HCT116 (cell line): Measurements from ENCODE around the gene KBTBD3. TPM values are rescaled to one million over a fixed set of nuclear protein-coding genes. Genes with fewer than 3 reads are reported as not detected.
A peak's percentile ranks its signal among the peaks of the same experiment; 100 is the strongest.

ENCODE experiments used
- ATAC-seq: fragments of 200-7000 bp; cut with Tn5 transposase; 2 replicates; pipeline ENCODE4 v1.9.1; 2020; ENCODE audit warnings: mild to moderate bottlenecking, moderate library complexity
- BruUV-seq: library from RNA; stranded (reverse); fragments of 400-500 nt; replicated peaks from 2 replicates; lab custom pipeline; 2021; lab: Mats Ljungman, UMichigan
- CTCF ChIA-PET: fragments of 300-600 bp; sonication (Branson Sonifier 250); formaldehyde crosslinking; loops from one replicate; lab custom pipeline; 2021; ENCODE audit warnings: antibody characterized with exemption; lab: Charles Lee
- POLR2A ChIA-PET: fragments of 300-600, 350-600 bp; sonication (Branson Sonifier 250); formaldehyde crosslinking; loops from one replicate; lab custom pipeline; 2021; ENCODE audit warnings: antibody characterized with exemption; lab: Charles Lee
- RAD21 ChIA-PET, 2 experiments: fragments of 300-600 bp; sonication (Branson Sonifier 250); formaldehyde crosslinking; loops; one replicate each; lab custom pipeline; 2023; ENCODE audit warnings: low total read pairs in 2 of 2; ENCODE audit not compliant: uncharacterized antibody in 2 of 2, unreplicated experiment in 2 of 2, low non-redundant PET in 1 of 2; lab: Charles Lee
- DNase-seq: peaks from one replicate; pipeline ENCODE4 v3.0.0-alpha.2; 2010; ENCODE audit warnings: low read depth, low spot score
- H2AFZ ChIP-seq: fragments of 200-600 bp; shearing (Covaris generic), sonication (generic); 2 replicates; pipeline ENCODE4 v1.6.1; 2017; ENCODE audit warnings: low read depth, mixed run types, mixed read lengths, antibody characterized with exemption, low read length; ENCODE audit not compliant: poor library complexity, severe bottlenecking
- H3K27ac ChIP-seq: 2 replicates; pipeline ENCODE4 v1.5.1; 2012; ENCODE audit warnings: low read depth, low read length
- H3K27me3 ChIP-seq: fragments of 200-600 bp; sonication (generic); 2 replicates; pipeline ENCODE4 v1.6.1; 2016; ENCODE audit warnings: mixed run types, low read length, mixed read lengths; ENCODE audit not compliant: insufficient read depth
- H3K36me3 ChIP-seq, 2 experiments: fragments of 200-500 bp in 1 of 2; fragments of 200-600 bp in 1 of 2; sonication (Bioruptor generic) in 1 of 2; sonication (generic) in 1 of 2; 2 replicates each; pipeline versions ENCODE4 v1.5.1 to v1.6.1; 2014 to 2016; ENCODE audit warnings: low read length in 2 of 2, inconsistent platforms in 1 of 2, mixed read lengths in 1 of 2, mixed run types in 1 of 2; ENCODE audit not compliant: insufficient read depth in 2 of 2, control insufficient read depth in 1 of 2
- H3K4me1 ChIP-seq, 2 experiments: fragments of 200-600 bp in 1 of 2; sonication (generic) in 1 of 2; 2 replicates each; pipeline versions ENCODE4 v1.5.1 to v1.6.1; 2012 to 2017; ENCODE audit warnings: low read length in 2 of 2, inconsistent platforms in 1 of 2, mild to moderate bottlenecking in 1 of 2, mixed read lengths in 1 of 2, mixed run types in 1 of 2, moderate library complexity in 1 of 2; ENCODE audit not compliant: insufficient read depth in 2 of 2, control insufficient read depth in 1 of 2
- H3K4me2 ChIP-seq: fragments of 200-600 bp; sonication (generic); 2 replicates; pipeline ENCODE4 v1.6.1; 2017; ENCODE audit warnings: mixed run types, low read length, mixed read lengths
- H3K4me3 ChIP-seq, 2 experiments: fragments of 200-600 bp in 1 of 2; sonication (generic) in 1 of 2; replicated peaks in 1 of 2; 2 replicates each; pipeline ENCODE4 v1.5.1; 2011 to 2016; ENCODE audit warnings: low read length in 2 of 2, control low read depth in 1 of 2, low read depth in 1 of 2, mild to moderate bottlenecking in 1 of 2, mixed read lengths in 1 of 2, mixed run types in 1 of 2
- H3K79me2 ChIP-seq: fragments of 200-600 bp; sonication (generic); 2 replicates; pipeline ENCODE4 v1.6.1; 2017; ENCODE audit warnings: mild to moderate bottlenecking, mixed run types, low read length, moderate library complexity, mixed read lengths; ENCODE audit not compliant: insufficient read depth
- H3K9ac ChIP-seq: fragments of 200-600 bp; sonication (generic); 2 replicates; pipeline ENCODE4 v1.6.1; 2016; ENCODE audit warnings: low read length, mixed read lengths
- H3K9me2 ChIP-seq: fragments of 200-600 bp; sonication (generic), shearing (Covaris generic); 2 replicates; pipeline ENCODE4 v1.6.1; 2017; ENCODE audit warnings: mixed run types, mild to moderate bottlenecking, moderate library complexity; ENCODE audit not compliant: insufficient read depth
- H3K9me3 ChIP-seq, 2 experiments: fragments of 200-500 bp in 1 of 2; fragments of 200-600 bp in 1 of 2; sonication (Bioruptor generic) in 1 of 2; sonication (generic) in 1 of 2; 2 replicates each; pipeline ENCODE4 v1.6.1; 2014 to 2017; ENCODE audit warnings: low read length in 2 of 2, mixed read lengths in 2 of 2, inconsistent platforms in 1 of 2, low read depth in 1 of 2, mild to moderate bottlenecking in 1 of 2, mixed run types in 1 of 2, moderate library complexity in 1 of 2; ENCODE audit not compliant: control insufficient read depth in 1 of 2, insufficient read depth in 1 of 2
- H4K20me1 ChIP-seq: fragments of 200-600 bp; sonication (generic), shearing (Covaris generic); 2 replicates; pipeline ENCODE4 v1.6.1; 2017; ENCODE audit warnings: mixed run types, mild to moderate bottlenecking, moderate library complexity; ENCODE audit not compliant: insufficient read depth
- ATF3 ChIP-seq: IDR thresholded peaks from 2 replicates; pipeline ENCODE4 v1.6.1; 2012
- CBX3 ChIP-seq: IDR thresholded peaks from 2 replicates; pipeline ENCODE4 v1.6.1; 2012; ENCODE audit warnings: low read depth
- CEBPB ChIP-seq: IDR thresholded peaks from 2 replicates; pipeline ENCODE4 v1.6.1; 2012; ENCODE audit warnings: low read depth
- CTCF ChIP-seq, 3 experiments: fragments of 200-600 bp in 1 of 3; sonication (generic) in 1 of 3; IDR thresholded peaks in 2 of 3; conservative IDR thresholded peaks in 1 of 3; 2 replicates each; pipeline ENCODE4 v1.5.1; 2012 to 2017; ENCODE audit warnings: low read depth in 2 of 3, low read length in 2 of 3, antibody characterized with exemption in 1 of 3, borderline replicate concordance in 1 of 3, control low read depth in 1 of 3, mild to moderate bottlenecking in 1 of 3, mixed read lengths in 1 of 3, mixed run types in 1 of 3, moderate library complexity in 1 of 3; ENCODE audit not compliant: insufficient read depth in 1 of 3
- EZH2 ChIP-seq: fragments of 200-600 bp; sonication (generic); IDR thresholded peaks from 2 replicates; pipeline ENCODE4 v1.6.1; 2017; ENCODE audit warnings: antibody characterized with exemption, mixed run types
- MAX ChIP-seq: IDR thresholded peaks from 2 replicates; pipeline ENCODE4 v1.6.1; 2012
- POLR2A ChIP-seq: IDR thresholded peaks from 2 replicates; pipeline ENCODE4 v1.7.0; 2011; ENCODE audit warnings: borderline replicate concordance; ENCODE audit not compliant: insufficient read depth, insufficient read length; ENCODE audit errors: extremely low read depth
- POLR2AphosphoS5 ChIP-seq: IDR thresholded peaks from 2 replicates; pipeline ENCODE4 v1.6.1; 2011; ENCODE audit warnings: mild to moderate bottlenecking, low read depth, low read length, moderate library complexity
- SIN3A ChIP-seq: IDR thresholded peaks from 2 replicates; pipeline ENCODE4 v1.6.1; 2012; ENCODE audit warnings: low read depth
- SP1 ChIP-seq: IDR thresholded peaks from 2 replicates; pipeline ENCODE4 v1.6.1; 2012; ENCODE audit warnings: low read depth
- TCF7L2 ChIP-seq: IDR thresholded peaks from 2 replicates; pipeline ENCODE4 v1.7.0; 2011; ENCODE audit warnings: borderline replicate concordance, inconsistent platforms; ENCODE audit not compliant: insufficient read depth, insufficient read length; ENCODE audit errors: extremely low read depth
- YY1 ChIP-seq: IDR thresholded peaks from 2 replicates; pipeline ENCODE4 v1.6.1; 2011; ENCODE audit warnings: low read length, low read depth, moderate library complexity, mild to moderate bottlenecking; ENCODE audit not compliant: insufficient replicate concordance; ENCODE audit errors: extremely low read depth
- ZBTB33 ChIP-seq: IDR thresholded peaks from 2 replicates; pipeline ENCODE4 v1.6.1; 2011; ENCODE audit warnings: mild to moderate bottlenecking, low read length, moderate library complexity; ENCODE audit not compliant: insufficient replicate concordance; ENCODE audit errors: extremely low read depth
- ZFX ChIP-seq: fragments of 450-650 bp; IDR thresholded peaks from 2 replicates; pipeline ENCODE4 v1.6.1; 2017
- ZNF274 ChIP-seq: fragments of 200-500 bp; sonication (Bioruptor generic); IDR thresholded peaks from 2 replicates; pipeline ENCODE4 v1.6.1; 2014; ENCODE audit warnings: mild to moderate bottlenecking, low read depth, low read length, inconsistent platforms
- intact Hi-C: fragments of 100-400 bp; cut with micrococcal nuclease; formaldehyde crosslinking; loops from 2 replicates; pipeline ENCODE4 v1.10.0; 2022
- total RNA-seq: library from RNA; stranded (reverse); gene quantifications from one replicate; pipeline ENCODE4 v1.2.1, GENCODE V29; 2021; ENCODE audit not compliant: unreplicated experiment

KBTBD3 gene
- total RNA-seq, 1 experiment from 2014 or later = 10.4 TPM

- no peaks in the 10 kb centered on the region for H3K4me1 ChIP-seq
- no peaks in the 10 kb centered on the region for H3K79me2 ChIP-seq
- ATAC-seq (no peak), DNase-seq (no peak)
- ChIA-PET RAD21 (no interaction called here), CTCF (no interaction called here)
- H3K36me3 ChIP-seq = no peaks in the 10 kb centered on the region
- H3K27me3 ChIP-seq = no peaks in the 10 kb centered on the region
- no TSS peak for BruUV-seq
- H4K20me1 ChIP-seq = no peaks in the 10 kb centered on the region
- intact Hi-C loops = no loop called here
- no peak for TF ChIP-seq YY1
- TF ChIP-seq CBX3 = no peak
- no peak for TF ChIP-seq POLR2AphosphoS5
- TF ChIP-seq SIN3A = no peak
- no peak for TF ChIP-seq ZFX
- no peak for TF ChIP-seq POLR2A
- TF ChIP-seq ATF3 = no peak
- TF ChIP-seq, all 23 proteins: peak for 0
- Histone ChIP-seq H3K9me3 (no peaks in the 10 kb centered on the region), H3K9ac (no peak overlapping the region), H3K9me2 (no peaks in the 10 kb centered on the region), H3K4me2 (no peak overlapping the region), H2AFZ (no peak overlapping the region), H3K4me3 (no peak overlapping the region), H3K27ac (no peak overlapping the region)
- POLR2A ChIA-PET = no interaction called here
Measured at GRCh38 chr11:106030609-106031008, 46.5 kb downstream of the KBTBD3 start.

GRCh38 chr11:106022795-106023275 lies 54.3 kb downstream of the KBTBD3 start:
- peak overlapping the region; percentile 61 for H3K27ac ChIP-seq
- no peak for TF ChIP-seq SIN3A
- TF ChIP-seq ATF3 = no peak
- no peak for TF ChIP-seq YY1
- TF ChIP-seq ZFX = no peak
- TF ChIP-seq MAX = no peak
- no peak for TF ChIP-seq CTCF (IDR thresholded peaks at IDR 0.05 in 2 of 3, conservative IDR thresholded peaks at IDR 0.05 in 1 of 3; ENCODE audit: borderline replicate concordance in 1 of 3, insufficient read depth in 1 of 3, low read depth in 2 of 3, low read length in 2 of 3)
- no peak for TF ChIP-seq ZNF274
- no peak for TF ChIP-seq CEBPB
- no peak for TF ChIP-seq CBX3
- TF ChIP-seq SP1 = no peak
- TF ChIP-seq TCF7L2 = no peak
- TF ChIP-seq ZBTB33 = no peak
- TF ChIP-seq EZH2 = no peak

More at GRCh38 chr11:106022795-106023275, 54.3 kb downstream of the KBTBD3 start:
- H2AFZ ChIP-seq = peak overlapping the region; percentile 59
- no peaks in the 10 kb centered on the region for H3K36me3 ChIP-seq
- no peaks in the 10 kb centered on the region for H3K9me2 ChIP-seq
- BruUV-seq = TSS peak; percentile 98
- peak overlapping the region; percentile 85 to 86 for H3K4me3 ChIP-seq
- H3K9me3 ChIP-seq = no peaks in the 10 kb centered on the region
- H3K27me3 ChIP-seq = no peaks in the 10 kb centered on the region
- ChIA-PET POLR2A (interaction anchor here (0.8 kb wide), 1 partner anchor 129 kb away, joined by 3 read pairs; no protein-coding TSS in a partner anchor), CTCF (no interaction called here), RAD21 (no interaction called here)
- H4K20me1 ChIP-seq = no peaks in the 10 kb centered on the region; the same call in 1 of the 2 replicates
- DNase-seq (no peak), ATAC-seq (no peak)
- peak overlapping the region; percentile 43 for H3K9ac ChIP-seq
- H3K4me1 ChIP-seq = peaks cover 14 to 19% of the 10 kb centered on the region in 2 experiments; a peak in 3 of 4 replicates
- peaks cover 41% of the 10 kb centered on the region for H3K79me2 ChIP-seq
- peak overlapping the region; percentile 73 for H3K4me2 ChIP-seq
- intact Hi-C loops = loop anchor here (2.0 kb wide), 1 partner anchor 54 kb away; the partner anchor contains the start of genes AASDHPPT and KBTBD3
